Measurements from ENCODE around the gene ST8SIA2.

DNA sequence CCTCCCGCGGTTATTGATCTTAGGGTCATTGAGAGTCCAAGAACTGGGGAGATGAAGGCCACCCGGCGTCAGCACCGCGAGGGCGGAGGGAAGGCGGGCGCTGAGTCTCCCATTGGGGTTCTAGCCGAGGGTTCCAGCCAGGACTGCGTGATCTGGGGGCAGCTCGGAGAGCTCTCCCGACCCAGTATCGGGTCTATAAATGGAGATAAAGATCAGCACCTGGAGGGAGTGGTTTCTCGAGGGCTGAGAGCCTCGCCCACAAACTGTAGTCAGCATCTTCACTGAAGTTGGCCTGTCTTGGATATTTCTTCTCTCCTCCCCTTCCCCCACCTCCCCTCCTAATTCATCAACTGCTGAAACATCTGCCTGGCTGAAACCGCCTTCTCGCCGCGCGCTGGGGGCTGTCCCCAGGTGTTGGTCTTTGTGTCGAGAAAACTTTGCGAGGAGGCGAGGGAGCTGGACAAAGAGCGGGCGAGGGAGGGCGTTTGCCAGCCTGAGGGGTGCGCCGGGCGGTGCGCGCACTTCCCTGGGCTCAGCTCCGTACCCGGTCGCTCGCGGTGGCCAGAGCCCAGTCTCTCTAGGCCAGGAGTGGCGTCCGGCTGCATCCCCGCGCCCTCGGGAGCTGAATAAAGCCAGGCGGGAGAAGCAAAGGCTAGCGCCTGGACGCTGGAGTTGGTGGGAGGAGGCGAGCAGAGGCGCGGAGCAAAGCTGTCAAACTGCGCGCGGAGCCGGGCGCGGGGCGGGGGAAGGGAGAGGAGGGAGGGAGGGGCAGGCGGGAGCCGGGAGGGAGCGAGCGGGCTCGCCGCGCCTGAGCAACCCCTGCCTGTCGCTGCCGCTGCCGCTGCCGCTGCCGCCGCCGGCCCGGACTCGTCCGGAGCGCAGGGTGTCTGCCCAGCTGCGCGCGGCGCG, at the start of gene ST8SIA2:
- TF ChIP-seq, protein P1, sequence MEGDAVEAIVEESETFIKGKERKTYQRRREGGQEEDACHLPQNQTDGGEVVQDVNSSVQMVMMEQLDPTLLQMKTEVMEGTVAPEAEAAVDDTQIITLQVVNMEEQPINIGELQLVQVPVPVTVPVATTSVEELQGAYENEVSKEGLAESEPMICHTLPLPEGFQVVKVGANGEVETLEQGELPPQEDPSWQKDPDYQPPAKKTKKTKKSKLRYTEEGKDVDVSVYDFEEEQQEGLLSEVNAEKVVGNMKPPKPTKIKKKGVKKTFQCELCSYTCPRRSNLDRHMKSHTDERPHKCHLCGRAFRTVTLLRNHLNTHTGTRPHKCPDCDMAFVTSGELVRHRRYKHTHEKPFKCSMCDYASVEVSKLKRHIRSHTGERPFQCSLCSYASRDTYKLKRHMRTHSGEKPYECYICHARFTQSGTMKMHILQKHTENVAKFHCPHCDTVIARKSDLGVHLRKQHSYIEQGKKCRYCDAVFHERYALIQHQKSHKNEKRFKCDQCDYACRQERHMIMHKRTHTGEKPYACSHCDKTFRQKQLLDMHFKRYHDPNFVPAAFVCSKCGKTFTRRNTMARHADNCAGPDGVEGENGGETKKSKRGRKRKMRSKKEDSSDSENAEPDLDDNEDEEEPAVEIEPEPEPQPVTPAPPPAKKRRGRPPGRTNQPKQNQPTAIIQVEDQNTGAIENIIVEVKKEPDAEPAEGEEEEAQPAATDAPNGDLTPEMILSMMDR (tag by site-specific recombination; IDR thresholded peaks at IDR 0.05) = peak; percentile 45; the same call in 1 of the 2 replicates
- peak; percentile 61 for TF ChIP-seq ZBTB8A (tag by site-specific recombination; IDR thresholded peaks at IDR 0.05)
- TF ChIP-seq ZNF10 (tag by site-specific recombination; IDR thresholded peaks at IDR 0.05) = 0 out of 2 replicates have a peak, but pooled peaks have one; percentile 13
- TF ChIP-seq, protein P2, sequence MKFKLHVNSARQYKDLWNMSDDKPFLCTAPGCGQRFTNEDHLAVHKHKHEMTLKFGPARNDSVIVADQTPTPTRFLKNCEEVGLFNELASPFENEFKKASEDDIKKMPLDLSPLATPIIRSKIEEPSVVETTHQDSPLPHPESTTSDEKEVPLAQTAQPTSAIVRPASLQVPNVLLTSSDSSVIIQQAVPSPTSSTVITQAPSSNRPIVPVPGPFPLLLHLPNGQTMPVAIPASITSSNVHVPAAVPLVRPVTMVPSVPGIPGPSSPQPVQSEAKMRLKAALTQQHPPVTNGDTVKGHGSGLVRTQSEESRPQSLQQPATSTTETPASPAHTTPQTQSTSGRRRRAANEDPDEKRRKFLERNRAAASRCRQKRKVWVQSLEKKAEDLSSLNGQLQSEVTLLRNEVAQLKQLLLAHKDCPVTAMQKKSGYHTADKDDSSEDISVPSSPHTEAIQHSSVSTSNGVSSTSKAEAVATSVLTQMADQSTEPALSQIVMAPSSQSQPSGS (tag by site-specific recombination; IDR thresholded peaks at IDR 0.05; ENCODE audit: low read depth) = no peak
- TF ChIP-seq GLI4 (tag by site-specific recombination; IDR thresholded peaks at IDR 0.05) = no peak
- TF ChIP-seq MEIS1 (CRISPR knock-in tag; IDR thresholded peaks at IDR 0.05; ENCODE audit: borderline replicate concordance) = no peak
- no peak for TF ChIP-seq ZSCAN30 (tag by site-specific recombination; IDR thresholded peaks at IDR 0.05)
